COLO829 (cell line): ENCODE data around the gene ARCN1.
"Not testable (repeated sequence)": the region's sequence is repeated elsewhere in the genome, so short reads cannot be mapped to it uniquely, and the experiment has no call there.

Experiments
- DNase-seq: peaks from one replicate; pipeline ENCODE4 v3.0.0; 2012; ENCODE audit warnings: low spot score

Gene ARCN1

DNA sequence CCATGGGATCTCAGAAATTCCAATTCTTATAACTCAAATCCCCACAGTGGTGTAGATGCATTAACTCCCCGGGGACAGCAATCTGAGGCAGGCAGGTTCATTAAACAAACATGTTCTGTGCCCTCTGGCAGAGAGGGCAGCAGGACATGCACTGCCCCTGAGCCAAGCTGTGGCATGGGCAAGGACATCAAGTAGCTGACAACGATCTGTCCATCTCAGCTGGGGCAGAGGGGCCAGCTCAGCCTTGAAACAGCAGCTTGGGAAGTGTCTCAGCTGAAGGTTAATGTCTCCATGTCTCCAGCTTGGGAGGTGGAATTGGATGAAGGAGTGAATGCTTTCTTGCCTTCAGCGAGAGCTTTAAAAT is 27.6 kb upstream of the ARCN1 start:
- no peak for DNase-seq

DNA sequence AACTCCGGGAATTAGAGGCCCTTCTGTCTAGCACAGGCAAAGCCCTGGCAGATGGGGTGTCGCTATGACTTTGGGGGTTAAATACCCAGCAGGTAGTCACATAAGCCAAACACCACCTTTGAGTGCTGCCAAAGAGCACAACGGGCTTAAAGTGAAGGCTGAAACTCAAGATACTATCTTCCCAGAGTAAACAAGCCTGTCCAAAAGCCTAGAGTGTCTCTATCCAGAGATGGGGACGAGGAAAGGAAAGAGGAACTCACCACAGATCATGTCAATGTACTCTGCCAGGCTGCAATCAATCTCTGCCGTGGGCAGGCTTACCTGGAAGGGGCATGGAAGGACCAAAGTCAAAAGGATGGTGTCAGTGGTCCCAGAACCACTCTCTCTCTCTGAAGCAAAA is 26.7 kb upstream of the ARCN1 start:
- DNase-seq: no peak

DNA sequence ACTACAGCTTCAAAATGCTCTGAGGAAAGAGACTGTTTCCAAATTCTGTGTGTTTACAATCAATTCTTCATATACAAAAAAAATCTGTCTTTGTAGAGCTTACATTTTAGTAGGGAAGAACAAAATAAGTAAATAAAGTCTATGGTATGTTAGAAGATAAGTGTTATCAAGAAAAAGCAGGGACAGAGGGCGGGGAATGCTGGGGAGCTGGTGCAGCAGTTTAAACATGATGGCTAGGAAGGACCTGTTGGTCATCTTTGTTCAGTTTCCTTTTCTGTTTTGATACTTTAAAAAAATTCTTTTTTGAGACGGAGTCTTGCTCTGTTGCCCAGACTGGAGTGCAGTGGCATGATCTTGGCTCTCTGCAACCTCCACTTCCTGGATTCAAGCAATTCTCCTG is 25.1 kb upstream of the ARCN1 start:
- DNase-seq: no peak

DNA sequence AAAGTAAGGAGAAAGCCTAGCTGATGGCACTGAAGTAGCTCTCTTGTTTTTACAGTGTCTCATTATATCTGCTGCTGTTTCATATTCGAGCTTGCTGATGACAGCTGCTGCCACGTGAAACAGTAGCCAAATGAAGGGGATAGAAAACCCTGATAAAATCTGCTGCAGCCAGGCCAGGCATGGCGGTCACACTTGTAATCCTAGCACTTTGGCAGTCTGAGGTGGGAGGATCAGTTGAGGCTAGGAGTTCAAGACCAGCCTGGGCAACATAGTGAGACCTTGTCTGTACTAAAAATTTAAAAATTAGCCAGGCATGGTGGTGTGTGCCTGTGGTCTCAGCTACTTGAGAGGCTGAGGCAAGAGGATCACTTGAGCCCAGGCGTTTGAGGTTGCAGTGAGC is 19.9 kb upstream of the ARCN1 start:
- no peak for DNase-seq

DNA sequence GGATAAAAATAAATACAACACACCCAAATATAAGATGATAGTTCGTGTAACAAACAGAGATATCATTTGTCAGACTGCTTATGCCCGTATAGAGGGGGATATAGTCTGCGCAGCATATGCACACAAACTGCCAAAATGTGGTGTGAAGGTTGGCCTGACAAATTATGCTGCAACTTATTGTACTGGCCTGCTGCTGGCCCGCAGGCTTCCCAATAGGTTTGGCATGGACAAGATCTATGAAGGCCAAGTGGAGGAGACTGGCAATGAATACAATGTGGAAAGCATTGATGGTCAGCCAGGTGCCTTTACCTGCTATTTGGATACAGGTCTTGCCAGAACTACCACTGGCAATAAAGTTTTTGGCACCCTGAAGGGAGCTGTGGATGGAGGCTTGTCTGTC is 11.4 kb upstream of the ARCN1 start:
- no peak for DNase-seq

DNA sequence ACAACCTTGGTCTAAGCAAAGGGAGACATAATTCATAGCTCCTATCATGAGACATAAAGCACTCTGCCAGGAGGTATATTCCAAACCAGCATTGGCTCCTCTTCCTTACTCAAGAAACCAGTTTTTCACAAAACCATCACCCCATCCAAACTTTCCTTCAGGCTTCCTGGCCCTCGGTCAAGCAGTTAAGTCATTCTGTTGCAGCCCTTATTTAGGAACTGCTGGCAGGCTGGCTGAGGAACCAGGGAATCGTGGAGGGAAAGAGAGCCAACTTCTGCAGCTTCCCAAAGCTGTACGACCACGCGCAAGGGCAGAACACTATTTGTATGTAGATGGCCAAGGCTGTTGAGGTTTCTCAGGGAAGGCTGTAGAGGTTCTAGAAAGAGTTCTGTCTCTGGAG is 7.2 kb upstream of the ARCN1 start:
- DNase-seq: no peak

DNA sequence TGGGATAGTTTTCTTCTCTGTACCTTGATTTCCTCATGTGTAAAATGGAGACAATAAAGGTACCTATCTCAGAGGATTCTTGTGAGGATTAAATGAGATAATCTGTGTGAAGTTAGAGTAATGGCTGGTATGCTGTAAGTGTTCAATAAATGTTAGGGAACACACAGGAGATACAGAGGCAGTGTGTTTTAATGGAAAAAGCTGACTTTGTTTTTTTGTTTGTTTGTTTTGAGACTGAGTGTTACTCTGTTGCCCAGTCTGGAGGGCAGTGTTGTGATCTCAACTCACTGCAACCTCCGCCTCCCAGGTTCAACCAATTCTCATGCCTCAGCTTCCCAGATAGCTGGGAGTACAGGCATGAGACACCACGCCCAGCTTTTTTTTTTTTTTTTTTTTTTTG is 2.5 kb upstream of the ARCN1 start:
- no peak for DNase-seq

DNA sequence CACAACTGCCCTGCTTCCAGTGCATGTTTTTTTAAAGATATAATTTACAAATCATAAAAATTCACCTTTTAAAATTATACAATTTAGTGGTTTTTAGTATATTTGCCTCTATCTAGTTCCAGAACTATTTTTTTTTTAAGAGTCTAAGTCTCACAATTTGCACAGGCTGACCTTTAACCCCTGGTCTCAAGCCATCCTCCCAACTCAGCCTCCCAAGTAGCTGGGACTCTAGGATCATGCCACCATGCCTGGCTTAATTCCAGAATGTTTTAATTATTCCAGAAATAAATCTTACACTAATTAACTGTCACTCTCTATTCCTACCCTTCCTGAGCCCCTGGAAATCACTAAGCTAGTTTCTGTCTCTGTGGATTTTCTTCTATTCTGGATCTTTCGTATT is 1.4 kb upstream of the ARCN1 start:
- no peak for DNase-seq

DNA sequence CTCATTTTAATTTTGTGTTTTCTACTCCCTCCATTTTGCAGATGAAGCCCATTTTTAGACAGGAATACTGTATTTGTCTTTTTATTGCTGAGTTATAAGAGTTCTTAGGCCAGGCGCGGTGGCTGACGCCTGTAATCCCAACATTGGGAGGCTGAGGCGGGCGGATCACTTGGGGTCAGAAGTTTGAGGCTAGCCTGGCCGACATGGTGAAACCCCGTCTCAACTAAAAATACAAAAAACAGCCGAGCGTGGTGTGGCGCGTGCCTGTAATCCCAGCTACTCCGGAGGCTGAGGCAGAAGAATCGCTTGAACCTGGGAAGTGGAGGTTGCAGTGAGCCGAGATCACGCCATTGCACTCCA is 528 bp upstream of the ARCN1 start:
- not testable (repeated sequence) for DNase-seq

DNA sequence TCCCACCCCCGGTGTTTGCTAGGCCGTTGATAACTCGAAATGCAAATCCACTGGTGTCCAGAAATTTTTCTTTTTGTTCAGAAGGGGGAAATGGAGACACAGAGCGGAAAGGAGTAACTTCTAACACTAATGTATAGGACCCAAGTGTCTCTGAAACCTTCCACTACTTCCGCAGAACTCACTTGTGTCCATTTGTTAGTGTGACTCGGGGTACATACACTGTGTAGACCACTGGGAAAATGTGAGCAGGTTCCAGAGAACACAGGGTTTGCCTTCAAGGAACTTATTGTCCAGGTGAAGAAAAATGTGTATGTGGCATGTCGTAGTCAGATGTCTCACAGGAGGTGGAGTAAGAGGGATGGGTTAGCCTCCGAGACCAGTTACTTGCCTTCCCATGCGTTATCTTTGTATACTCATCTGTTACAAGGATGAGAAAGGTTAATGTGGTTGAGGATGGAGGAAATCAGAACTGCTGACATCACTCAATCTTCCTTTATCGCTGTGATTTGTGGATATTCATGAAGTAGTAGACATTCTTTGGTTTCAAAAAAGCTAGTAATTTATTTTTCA is 857 bp downstream of the ARCN1 start:
- DNase-seq: peak; percentile 42

DNA sequence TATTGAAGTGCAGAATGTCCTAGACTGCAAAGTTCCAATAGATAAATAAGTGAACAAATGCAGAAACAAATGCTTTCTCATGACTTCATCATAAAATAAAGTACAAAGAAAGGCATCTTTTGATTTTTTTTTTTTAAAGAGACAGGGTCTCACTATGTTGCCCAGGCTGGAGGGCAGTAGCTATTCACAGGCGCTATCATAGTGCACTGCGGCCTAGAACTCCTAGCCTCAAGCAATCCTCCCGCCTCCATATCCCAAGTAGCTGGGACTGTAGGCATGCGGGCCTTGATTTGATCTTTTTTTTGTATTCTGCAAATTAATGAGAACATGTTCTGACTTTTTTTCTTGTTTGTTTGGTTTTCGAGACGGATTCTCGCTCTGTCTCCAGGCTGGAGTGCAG is 2.4 kb downstream of the ARCN1 start:
- no peak for DNase-seq

DNA sequence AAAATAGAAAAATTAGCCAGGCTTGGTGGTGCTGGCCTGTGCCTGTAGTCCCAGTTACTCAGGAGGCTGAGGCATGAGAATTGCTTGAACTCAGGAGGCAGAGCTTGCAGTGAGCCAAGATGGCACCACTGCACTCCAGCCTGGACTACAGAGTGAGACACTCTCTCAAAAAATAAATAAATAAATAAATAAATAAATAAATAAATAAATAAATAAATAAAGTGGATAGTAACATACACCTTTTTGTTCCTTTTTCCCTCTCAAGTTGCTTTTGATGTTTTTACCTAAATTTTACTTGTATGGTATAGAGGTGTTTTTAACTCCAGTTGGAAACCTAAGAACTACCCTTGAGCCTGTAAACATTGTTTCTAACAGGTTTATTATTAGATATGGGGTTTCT is 5.8 kb downstream of the ARCN1 start:
- DNase-seq: not testable (repeated sequence)

DNA sequence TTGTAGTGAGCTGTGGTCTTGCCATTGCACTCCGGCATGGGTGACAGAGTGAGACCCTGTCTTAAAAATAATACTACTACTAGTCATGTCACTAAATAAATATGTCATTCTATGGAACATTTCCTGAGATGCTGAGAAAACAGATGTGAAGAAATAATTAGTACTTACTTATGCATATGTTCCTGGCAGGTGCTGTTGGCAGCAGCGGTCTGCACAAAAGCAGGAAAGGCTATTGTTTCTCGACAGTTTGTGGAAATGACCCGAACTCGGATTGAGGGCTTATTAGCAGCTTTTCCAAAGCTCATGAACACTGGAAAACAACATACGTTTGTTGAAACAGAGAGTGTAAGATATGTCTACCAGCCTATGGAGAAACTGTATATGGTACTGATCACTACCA is 8.8 kb downstream of the ARCN1 start:
- no peak for DNase-seq

DNA sequence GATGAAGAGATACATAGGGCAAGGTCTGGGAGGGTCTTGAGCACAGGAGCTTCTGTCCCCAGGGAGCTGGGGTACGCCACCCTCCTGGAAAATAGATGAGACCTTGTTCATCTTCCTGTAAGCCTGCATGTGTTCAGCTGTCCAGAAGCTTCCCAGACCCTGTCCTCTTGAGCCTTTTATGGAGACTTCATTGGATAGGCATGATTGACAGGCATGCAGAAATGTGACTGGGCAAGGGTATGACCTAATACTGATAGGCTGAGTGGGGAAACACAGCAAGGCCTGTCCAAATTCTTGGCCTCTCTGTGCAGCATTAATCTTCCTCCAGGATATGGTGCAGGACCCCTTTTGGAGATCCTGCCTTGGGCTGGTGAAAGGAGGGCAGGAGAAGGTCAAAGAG is 15.7 kb downstream of the ARCN1 start:
- no peak for DNase-seq

DNA sequence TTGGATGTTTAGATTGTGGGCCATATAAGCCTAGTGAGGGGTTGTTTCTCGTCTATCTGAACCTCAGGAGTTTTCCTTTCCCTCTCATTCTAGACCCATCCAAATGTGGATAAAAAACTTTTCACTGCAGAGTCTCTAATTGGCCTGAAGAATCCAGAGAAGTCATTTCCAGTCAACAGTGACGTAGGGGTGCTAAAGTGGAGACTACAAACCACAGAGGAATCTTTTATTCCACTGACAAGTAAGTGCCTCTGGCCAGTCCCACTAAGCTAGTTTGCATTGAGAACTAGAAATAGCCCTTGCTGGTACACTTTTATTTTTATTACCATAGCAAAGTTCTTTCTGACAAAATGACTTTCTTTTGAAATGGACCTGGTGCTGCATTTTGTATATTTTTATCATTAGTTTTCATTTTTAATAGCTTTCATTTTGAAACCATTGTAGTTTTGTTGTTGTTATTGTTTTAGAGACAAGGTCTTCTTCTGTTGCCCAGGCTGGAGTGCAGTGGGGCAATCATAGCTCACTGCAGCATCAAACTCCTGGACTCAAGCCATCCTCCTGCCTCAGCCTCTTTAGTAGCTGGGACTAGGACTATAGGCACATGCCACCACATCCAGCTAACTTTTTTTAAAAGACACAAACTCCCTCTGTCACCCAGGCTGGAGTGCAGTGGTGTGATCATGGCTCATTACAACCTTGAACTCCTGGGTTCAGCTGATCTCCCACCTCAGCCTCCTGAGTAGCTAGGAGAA is 20.6 kb downstream of the ARCN1 start:
- peak; percentile 34 for DNase-seq

DNA sequence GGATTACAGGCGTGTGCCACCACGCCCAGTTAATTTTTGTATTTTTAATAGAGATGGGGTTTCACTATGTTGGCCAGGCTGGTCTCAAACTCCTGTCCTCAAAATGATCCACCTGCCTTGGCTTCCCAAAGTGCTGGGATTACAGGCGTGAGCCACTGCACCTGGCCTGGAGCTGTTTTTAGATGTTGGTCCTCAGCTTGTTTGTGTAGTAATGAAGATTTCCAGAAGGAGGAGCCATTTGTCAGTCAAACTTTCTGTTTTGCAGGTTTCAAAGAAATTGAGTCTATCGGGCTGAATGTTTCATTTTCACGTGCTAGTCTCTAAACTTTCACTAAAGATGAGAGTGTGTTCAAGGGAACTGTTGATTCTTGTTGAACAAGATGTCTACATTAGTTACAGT is 22.8 kb downstream of the ARCN1 start:
- not testable (repeated sequence) for DNase-seq

DNA sequence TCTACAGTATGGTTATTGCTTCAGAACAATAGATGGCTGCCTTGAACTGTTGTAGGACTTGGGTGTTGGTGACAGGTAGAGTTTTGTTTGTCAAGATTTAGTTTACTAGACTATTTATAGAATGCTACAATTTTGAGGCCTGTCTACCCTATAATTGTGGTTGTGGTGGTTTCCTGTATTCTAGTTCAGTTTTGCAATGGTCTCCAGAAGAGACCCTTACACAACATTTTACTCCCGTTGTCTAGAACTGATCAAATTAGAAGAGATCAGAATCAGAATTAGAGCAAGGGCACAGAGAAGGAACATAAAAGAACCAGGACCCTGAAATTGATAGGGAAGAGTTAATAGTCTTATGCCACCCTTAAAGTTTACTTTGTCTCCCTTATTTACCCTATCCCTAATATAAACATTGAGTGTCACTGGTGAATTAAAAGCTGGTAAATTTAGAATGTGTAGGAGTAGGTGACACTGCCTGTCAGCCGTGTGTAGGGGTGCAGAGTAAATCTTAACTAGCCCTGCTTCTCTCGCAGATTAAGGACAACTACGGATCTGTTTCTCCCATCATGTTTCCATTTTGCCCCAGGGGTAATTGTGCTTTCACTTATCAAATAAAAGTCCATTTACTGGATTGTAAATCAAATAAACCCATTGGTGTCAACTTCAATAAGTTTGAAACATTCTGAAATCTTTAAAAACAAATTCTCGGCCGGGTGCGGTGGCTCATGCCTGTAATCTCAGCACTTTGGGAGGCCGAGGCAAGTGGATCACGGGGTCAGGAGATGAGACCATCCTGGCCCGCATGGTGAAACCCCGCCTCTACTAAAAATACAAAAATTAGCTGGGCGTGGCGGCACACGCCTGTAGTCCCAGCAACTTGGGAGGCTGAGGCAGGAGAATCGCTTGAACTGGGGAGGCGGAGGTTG is 24.3 kb downstream of the ARCN1 start:
- no peak for DNase-seq

DNA sequence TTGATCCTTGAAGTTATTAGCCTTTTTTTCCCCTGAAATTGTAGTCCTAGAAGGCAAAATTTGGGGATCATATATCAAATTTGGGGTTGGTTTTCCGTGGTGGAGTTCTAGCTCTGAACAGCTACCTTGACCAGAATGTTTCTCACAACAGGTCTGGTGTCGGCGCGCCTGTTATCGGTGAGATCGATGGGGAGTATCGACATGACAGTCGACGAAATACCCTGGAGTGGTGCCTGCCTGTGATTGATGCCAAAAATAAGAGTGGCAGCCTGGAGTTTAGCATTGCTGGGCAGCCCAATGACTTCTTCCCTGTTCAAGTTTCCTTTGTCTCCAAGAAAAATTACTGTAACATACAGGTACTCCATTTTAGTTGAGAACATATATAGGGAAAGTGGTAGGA is 25.3 kb downstream of the ARCN1 start:
- no peak for DNase-seq

DNA sequence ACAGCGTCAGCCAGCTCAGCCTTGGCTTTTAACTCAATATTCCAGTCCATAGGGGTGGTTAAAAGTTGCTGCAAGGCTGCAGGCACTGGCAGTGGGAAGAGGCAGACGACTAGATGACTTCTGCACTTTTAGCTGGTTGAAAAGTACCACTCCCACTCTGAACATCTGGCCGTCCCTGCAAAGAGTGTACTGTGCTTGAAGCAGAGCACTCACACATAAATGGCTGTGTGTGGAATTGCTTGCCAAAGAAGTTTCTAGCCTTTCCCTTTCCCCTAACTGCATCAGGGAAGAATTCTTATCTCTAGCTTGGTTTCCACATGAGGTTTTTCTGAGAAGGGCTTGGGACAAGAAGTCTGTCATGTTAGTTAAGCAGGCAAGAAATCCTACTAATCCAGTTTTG is 30.1 kb downstream of the ARCN1 start:
- no peak for DNase-seq

DNA sequence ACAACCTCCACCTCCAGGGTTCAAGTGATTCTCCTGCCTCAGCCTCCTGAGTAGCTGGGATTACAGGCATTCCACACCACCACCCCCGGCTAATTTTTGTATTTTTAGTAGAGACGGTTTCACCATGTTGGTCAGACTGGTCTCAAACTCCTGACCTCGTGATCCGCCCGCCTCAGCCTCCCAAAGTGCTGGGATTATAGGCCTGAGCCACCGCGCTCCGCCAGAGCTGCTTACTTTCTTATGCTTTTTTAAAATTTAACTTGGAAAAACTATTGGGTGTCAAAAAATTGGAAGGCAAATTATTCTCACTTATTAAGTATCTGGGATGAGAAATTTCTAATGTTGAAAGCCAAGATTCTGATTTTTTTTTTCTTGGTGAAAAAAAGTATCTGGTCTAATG is 31.5 kb downstream of the ARCN1 start:
- not testable (repeated sequence) for DNase-seq

DNA sequence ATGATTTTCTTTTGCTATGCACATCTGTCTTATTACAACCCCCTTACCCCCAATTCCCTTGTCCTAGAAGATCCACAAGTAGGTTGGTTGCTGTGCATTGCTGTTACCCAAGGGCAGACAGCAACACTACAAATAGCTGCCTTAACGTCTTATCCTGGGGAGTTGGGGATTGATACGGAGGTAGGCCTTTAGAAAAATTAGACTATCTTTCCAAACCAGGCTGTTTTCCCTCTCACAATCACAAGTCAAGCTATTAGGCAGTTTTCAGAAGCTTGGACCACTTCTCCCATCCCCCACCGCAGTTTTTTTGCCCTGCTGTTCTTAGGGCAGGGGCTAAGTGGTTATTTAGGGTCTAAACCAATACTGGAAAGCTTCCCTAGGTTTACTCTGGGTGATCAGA is 32.4 kb downstream of the ARCN1 start:
- DNase-seq: no peak

DNA sequence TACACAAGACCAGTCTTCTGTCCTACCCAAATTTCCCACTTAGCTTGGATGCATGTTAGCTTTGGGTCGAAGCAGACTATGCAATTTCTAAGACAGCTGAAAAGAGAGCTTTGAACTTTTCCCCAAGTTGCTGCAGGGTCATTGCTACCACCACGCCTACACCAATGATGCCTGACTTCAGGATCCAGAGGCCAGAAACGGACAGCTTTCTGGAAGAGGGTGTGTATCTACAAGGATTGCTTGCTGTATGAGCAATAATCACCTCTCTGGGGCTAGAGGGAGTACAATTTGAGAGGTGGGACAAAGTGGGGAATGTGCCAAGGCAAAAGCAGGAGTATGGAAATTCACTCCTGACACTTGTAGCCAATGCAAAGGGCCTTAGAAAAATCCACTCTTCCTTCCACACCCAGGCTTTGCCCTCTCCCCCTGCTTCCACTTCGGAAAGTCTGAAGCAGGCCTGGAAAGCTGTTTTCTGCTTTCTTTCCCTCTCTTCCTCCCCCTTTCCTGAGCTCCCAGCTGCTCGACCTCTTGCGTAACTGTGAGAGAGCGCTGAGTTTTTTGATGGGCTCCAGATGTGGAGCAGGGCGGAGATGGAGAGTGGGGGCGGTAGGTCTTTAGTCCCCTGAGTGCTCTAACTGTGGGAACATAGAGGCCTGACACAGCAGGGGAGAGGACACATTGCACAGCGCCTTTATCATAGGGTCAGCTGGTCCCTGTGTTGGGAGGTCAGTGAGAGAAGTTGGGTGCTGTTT is 33.1 kb downstream of the ARCN1 start:
- DNase-seq: no peak
